Osteoblast (primary cell): ENCODE measurements around the gene CDR2. TPM values are rescaled to one million over a fixed set of nuclear protein-coding genes. Genes with fewer than 3 reads are reported as not detected.
"Not testable (repeated sequence)": the region's sequence is repeated elsewhere in the genome, so short reads cannot be mapped to it uniquely, and the experiment has no call there.

Experiments used
- DNase-seq: peaks from one replicate; pipeline ENCODE4 v3.0.0; 2011; ENCODE audit warnings: low spot score, mixed read lengths; ENCODE audit not compliant: insufficient read length; ENCODE audit errors: missing footprints
- H2AFZ ChIP-seq: 2 replicates; pipeline ENCODE4 v1.6.0; 2011; ENCODE audit warnings: mild to moderate bottlenecking, low read length
- H3K27ac ChIP-seq: 2 replicates; pipeline ENCODE4 v1.5.1; 2011; ENCODE audit warnings: mild to moderate bottlenecking, low read depth, low read length, moderate library complexity
- H3K27me3 ChIP-seq: 2 replicates; pipeline ENCODE4 v1.6.0; 2012; ENCODE audit warnings: mild to moderate bottlenecking, control low read depth, inconsistent platforms, low read length, moderate library complexity; ENCODE audit not compliant: insufficient read depth
- H3K36me3 ChIP-seq: 2 replicates; pipeline ENCODE4 v1.5.1; 2011; ENCODE audit warnings: mild to moderate bottlenecking, low read length, control low read depth, moderate library complexity; ENCODE audit not compliant: insufficient read depth
- H3K4me1 ChIP-seq: 2 replicates; pipeline ENCODE4 v1.5.1; 2011; ENCODE audit warnings: mild to moderate bottlenecking, low read length, control low read depth, moderate library complexity; ENCODE audit not compliant: insufficient read depth
- H3K4me2 ChIP-seq: 2 replicates; pipeline ENCODE4 v1.6.0; 2011; ENCODE audit warnings: mild to moderate bottlenecking, low read length; ENCODE audit not compliant: insufficient read depth
- H3K4me3 ChIP-seq: fragments of 200-600 bp; sonication (generic); 3 replicates; pipeline ENCODE4 v1.5.1; 2012; ENCODE audit warnings: mild to moderate bottlenecking, low read length, inconsistent platforms; ENCODE audit not compliant: insufficient read depth
- H3K79me2 ChIP-seq: 2 replicates; pipeline ENCODE4 v1.6.0; 2012; ENCODE audit warnings: mild to moderate bottlenecking, low read length, control low read depth, inconsistent platforms; ENCODE audit not compliant: insufficient read depth
- H3K9me3 ChIP-seq: 2 replicates; pipeline ENCODE4 v1.5.1; 2011; ENCODE audit warnings: low read depth, low read length, control low read depth
- H4K20me1 ChIP-seq: 2 replicates; pipeline ENCODE4 v1.6.0; 2012; ENCODE audit warnings: mild to moderate bottlenecking, low read length, control low read depth; ENCODE audit not compliant: insufficient read depth
- total RNA-seq: library from RNA; depleted of rRNA; stranded (reverse); fragments of >200 nt; gene quantifications from 2 replicates; pipeline ENCODE4 v1.2.3, GENCODE V29; 2012
- TF ChIP-seq, protein P1 (sequence below): IDR thresholded peaks from 2 replicates; pipeline ENCODE4 v1.5.1; 2011; ENCODE audit warnings: mild to moderate bottlenecking, low read depth, low read length, moderate library complexity; ENCODE audit errors: extremely low read depth

The CDR2 gene
- total RNA-seq, 1 donor: 52.5 TPM

GRCh38 chr16:22372882-22373661 lies 1.3 kb downstream of the CDR2 start:
- DNase-seq: peak; percentile 41
- Histone ChIP-seq H3K4me1 (peaks cover 39% of the 10 kb centered on the region), H3K27me3 (no peaks in the 10 kb centered on the region), H2AFZ (peak overlapping the region; percentile 58), H3K9me3 (no peaks in the 10 kb centered on the region), H4K20me1 (peaks cover 50% of the 10 kb centered on the region), H3K4me3 (peak overlapping the region; percentile 93), H3K79me2 (peaks cover 66% of the 10 kb centered on the region), H3K4me2 (peak overlapping the region; percentile 94), H3K27ac (peak overlapping the region; percentile 79), H3K36me3 (peaks cover 20% of the 10 kb centered on the region)
- TF ChIP-seq, protein P1, sequence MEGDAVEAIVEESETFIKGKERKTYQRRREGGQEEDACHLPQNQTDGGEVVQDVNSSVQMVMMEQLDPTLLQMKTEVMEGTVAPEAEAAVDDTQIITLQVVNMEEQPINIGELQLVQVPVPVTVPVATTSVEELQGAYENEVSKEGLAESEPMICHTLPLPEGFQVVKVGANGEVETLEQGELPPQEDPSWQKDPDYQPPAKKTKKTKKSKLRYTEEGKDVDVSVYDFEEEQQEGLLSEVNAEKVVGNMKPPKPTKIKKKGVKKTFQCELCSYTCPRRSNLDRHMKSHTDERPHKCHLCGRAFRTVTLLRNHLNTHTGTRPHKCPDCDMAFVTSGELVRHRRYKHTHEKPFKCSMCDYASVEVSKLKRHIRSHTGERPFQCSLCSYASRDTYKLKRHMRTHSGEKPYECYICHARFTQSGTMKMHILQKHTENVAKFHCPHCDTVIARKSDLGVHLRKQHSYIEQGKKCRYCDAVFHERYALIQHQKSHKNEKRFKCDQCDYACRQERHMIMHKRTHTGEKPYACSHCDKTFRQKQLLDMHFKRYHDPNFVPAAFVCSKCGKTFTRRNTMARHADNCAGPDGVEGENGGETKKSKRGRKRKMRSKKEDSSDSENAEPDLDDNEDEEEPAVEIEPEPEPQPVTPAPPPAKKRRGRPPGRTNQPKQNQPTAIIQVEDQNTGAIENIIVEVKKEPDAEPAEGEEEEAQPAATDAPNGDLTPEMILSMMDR: no peak

DNA sequence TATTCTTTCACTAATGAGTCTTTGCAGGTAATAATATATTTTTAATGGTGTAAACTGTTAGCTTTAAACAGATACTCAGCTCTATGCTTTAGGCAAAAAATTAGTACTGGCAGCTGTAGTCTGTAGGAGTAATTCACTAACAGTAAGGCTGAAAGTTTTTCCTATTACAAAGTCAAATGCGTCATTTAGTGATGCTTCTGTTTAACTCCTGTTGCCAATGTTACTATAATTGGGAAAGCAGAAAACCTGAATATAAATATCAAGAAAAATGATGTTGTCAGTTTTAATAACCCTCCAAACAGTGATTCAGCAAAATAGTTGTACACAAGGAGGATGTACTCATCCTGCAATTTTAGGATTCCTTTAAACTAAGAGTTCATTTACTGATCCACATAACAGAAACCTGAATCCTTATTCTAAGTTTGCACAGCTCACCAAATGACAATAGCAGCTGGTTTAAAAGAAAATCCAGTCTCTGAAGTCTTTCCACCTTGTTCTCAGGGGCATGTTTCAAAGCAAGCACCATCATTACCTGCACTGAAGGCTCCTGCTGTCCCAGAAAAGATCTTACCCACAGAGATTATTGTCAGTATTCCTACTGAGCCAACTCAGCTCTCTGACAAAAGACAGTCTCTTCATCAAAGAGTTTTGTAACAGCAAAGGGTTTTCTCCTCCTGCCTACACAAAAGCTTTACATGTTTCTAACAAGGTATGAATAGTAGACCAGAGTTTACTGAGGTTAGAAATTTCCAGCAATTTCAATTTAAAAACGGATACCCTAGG lies 4.2 kb downstream of the CDR2 start:
- H3K4me3 ChIP-seq: peak overlapping the region; percentile 35
- no peak overlapping the region for H2AFZ ChIP-seq
- TF ChIP-seq, protein P1: no peak
- peaks cover 21% of the 10 kb centered on the region for H3K36me3 ChIP-seq
- peak overlapping the region; percentile 61 for H3K4me2 ChIP-seq
- peak overlapping the region; percentile 93 for H3K27ac ChIP-seq
- H4K20me1 ChIP-seq: peaks cover 71% of the 10 kb centered on the region
- peaks cover 92% of the 10 kb centered on the region for H3K79me2 ChIP-seq
- H3K9me3 ChIP-seq: no peaks in the 10 kb centered on the region
- no peaks in the 10 kb centered on the region for H3K27me3 ChIP-seq
- H3K4me1 ChIP-seq: peaks cover 40% of the 10 kb centered on the region
- DNase-seq: peak; percentile 74

GRCh38 chr16:22369221-22369811 lies 5.1 kb downstream of the CDR2 start:
- Histone ChIP-seq H3K27ac (peak overlapping the region; percentile 93), H3K36me3 (peaks cover 30% of the 10 kb centered on the region), H3K4me1 (peaks cover 37% of the 10 kb centered on the region), H3K9me3 (no peaks in the 10 kb centered on the region), H3K79me2 (peaks cover 99% of the 10 kb centered on the region), H2AFZ (no peak overlapping the region), H4K20me1 (peaks cover 80% of the 10 kb centered on the region), H3K27me3 (no peaks in the 10 kb centered on the region), H3K4me2 (peak overlapping the region; percentile 35), H3K4me3 (no peak overlapping the region)
- TF ChIP-seq, protein P1: no peak
- no peak for DNase-seq

DNA sequence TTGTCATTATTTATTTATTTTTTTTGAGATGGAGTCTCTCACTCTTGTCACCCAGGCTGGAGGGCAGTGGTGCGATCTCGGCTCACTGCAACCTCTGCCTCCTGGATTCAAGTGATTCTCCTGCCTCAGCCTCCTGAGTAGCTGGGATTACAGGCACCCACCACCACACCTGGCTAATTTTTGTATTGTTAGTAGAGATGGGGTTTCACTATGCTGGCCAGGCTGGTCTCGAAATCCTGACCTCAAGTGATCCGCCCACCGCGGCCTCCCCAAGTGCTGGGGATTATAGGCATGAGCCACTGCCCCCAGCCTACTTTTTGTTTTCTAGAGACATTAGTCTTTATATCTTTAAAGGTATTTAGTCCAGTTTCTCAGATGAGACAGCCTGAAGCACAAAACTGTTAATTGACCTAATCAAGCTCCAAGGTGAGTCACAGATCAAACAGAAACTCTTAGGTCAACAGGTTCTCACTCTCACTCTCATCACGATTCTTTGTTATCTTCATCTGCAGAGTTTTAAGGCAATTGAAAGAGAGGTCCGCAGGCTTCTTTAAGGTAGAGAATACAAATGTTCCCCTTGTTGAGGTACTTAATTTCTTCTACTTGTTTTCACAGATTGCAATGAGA lies 6.1 kb downstream of the CDR2 start:
- H2AFZ ChIP-seq, DNase-seq, H3K4me2 ChIP-seq, H3K27me3 ChIP-seq, H3K4me3 ChIP-seq, H3K9me3 ChIP-seq: not testable (repeated sequence)
- peaks cover 40% of the 10 kb centered on the region for H3K36me3 ChIP-seq
- peaks cover 78% of the 10 kb centered on the region for H4K20me1 ChIP-seq
- H3K79me2 ChIP-seq: peaks cover 99% of the 10 kb centered on the region
- peaks cover 37% of the 10 kb centered on the region for H3K4me1 ChIP-seq
- H3K27ac ChIP-seq: peak overlapping the region; percentile 93
